Measurements from ENCODE around the gene RAB26. TPM values are rescaled to one million over a fixed set of nuclear protein-coding genes. Genes with fewer than 3 reads are reported as not detected.

RAB26 gene
- total and polyA plus RNA-seq, 2 of the 13 experiments (the other 11 are each of a cell fraction or from before 2014, with no cell fraction given) = 0.86 to 3.6 TPM

DNA sequence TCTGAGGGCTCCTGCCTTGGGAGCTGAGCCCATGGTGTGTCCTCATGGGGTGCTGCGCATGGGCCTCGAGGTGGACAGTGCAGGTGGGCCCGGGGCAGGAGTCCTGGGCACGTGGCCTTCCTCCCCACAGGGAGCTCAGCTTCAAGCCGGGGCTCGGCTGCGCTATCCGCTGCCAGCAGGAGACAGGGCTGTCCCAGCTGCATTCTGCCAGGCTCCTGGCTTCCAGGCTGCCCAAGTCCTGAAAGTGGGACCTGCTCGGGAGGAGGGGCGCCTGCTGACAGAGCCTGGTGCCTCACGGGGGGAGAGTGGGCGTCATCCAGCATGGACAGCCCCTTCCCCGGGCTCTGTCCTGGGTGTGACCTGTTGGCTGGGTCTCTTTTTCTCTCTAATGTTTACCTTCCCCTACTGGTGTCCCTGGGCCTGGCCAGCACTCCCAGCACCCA lies 14.3 kb downstream of the RAB26 start (continued):
- TF ChIP-seq, protein P1, sequence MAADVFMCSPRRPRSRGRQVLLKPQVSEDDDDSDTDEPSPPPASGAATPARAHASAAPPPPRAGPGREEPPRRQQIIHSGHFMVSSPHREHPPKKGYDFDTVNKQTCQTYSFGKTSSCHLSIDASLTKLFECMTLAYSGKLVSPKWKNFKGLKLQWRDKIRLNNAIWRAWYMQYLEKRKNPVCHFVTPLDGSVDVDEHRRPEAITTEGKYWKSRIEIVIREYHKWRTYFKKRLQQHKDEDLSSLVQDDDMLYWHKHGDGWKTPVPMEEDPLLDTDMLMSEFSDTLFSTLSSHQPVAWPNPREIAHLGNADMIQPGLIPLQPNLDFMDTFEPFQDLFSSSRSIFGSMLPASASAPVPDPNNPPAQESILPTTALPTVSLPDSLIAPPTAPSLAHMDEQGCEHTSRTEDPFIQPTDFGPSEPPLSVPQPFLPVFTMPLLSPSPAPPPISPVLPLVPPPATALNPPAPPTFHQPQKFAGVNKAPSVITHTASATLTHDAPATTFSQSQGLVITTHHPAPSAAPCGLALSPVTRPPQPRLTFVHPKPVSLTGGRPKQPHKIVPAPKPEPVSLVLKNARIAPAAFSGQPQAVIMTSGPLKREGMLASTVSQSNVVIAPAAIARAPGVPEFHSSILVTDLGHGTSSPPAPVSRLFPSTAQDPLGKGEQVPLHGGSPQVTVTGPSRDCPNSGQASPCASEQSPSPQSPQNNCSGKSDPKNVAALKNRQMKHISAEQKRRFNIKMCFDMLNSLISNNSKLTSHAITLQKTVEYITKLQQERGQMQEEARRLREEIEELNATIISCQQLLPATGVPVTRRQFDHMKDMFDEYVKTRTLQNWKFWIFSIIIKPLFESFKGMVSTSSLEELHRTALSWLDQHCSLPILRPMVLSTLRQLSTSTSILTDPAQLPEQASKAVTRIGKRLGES (CRISPR knock-in tag; IDR thresholded peaks at IDR 0.05; ENCODE audit: borderline replicate concordance) = no peak
- TF ChIP-seq MEIS2 (CRISPR knock-in tag; IDR thresholded peaks at IDR 0.05) (no peak), ZFP36 (IDR thresholded peaks at IDR 0.05; ENCODE audit: borderline replicate concordance, low read depth, low read length, partially characterized antibody) (no peak), SOX6 (IDR thresholded peaks at IDR 0.05) (no peak), SOX6 (CRISPR knock-in tag; IDR thresholded peaks at IDR 0.05) (no peak), ZNF839 (CRISPR knock-in tag; IDR thresholded peaks at IDR 0.05; ENCODE audit: borderline replicate concordance) (no peak), LCORL (IDR thresholded peaks at IDR 0.05) (no peak), LCORL (CRISPR knock-in tag; IDR thresholded peaks at IDR 0.05) (no peak), TP53 (CRISPR knock-in tag; conservative IDR thresholded peaks at IDR 0.05) (0 out of 2 replicates have a peak, but pooled peaks have one; percentile 57), MNT (IDR thresholded peaks at IDR 0.05) (no peak), PCBP1 (IDR thresholded peaks at IDR 0.05; ENCODE audit: borderline replicate concordance, low read depth, low read length) (0 out of 2 replicates have a peak, but pooled peaks have one; percentile 51), DR1 (CRISPR knock-in tag; IDR thresholded peaks at IDR 0.05) (peak; percentile 23; the same call in 1 of the 2 replicates), RBM22 (optimal IDR thresholded peaks at IDR 0.05; ENCODE audit: low read length) (no peak), MAX (IDR thresholded peaks at IDR 0.05) (peak; percentile 73), REPIN1 (CRISPR knock-in tag; IDR thresholded peaks at IDR 0.05; ENCODE audit: borderline replicate concordance, low read depth) (no peak), CENPT (CRISPR knock-in tag; IDR thresholded peaks at IDR 0.05; ENCODE audit: low read depth) (no peak), KDM2A (CRISPR knock-in tag; IDR thresholded peaks at IDR 0.05; ENCODE audit: borderline replicate concordance, low read depth) (0 out of 2 replicates have a peak, but pooled peaks have one; percentile 6), ZNF800 (CRISPR knock-in tag; IDR thresholded peaks at IDR 0.05) (0 out of 2 replicates have a peak, but pooled peaks have one; percentile 31), ZNF556 (CRISPR knock-in tag; IDR thresholded peaks at IDR 0.05; ENCODE audit: borderline replicate concordance) (no peak), ZNF687 (CRISPR knock-in tag; IDR thresholded peaks at IDR 0.05) (peak; percentile 29; the same call in 1 of the 2 replicates)
